CD4-positive, alpha-beta T cell treated with Interleukin-15 for 1 hour (primary cell): ENCODE data around the gene LKAAEAR1.
A peak's percentile ranks its signal among the peaks of the same experiment; 100 is the strongest.

Source experiments
- DNase-seq: peaks from one replicate; pipeline ENCODE4 v3.0.0-alpha.2; 2020

The LKAAEAR1 gene

GRCh38 chr20:64110411-64111068 lies 26.3 kb upstream of the LKAAEAR1 start:
- DNase-seq, result no peak

DNA sequence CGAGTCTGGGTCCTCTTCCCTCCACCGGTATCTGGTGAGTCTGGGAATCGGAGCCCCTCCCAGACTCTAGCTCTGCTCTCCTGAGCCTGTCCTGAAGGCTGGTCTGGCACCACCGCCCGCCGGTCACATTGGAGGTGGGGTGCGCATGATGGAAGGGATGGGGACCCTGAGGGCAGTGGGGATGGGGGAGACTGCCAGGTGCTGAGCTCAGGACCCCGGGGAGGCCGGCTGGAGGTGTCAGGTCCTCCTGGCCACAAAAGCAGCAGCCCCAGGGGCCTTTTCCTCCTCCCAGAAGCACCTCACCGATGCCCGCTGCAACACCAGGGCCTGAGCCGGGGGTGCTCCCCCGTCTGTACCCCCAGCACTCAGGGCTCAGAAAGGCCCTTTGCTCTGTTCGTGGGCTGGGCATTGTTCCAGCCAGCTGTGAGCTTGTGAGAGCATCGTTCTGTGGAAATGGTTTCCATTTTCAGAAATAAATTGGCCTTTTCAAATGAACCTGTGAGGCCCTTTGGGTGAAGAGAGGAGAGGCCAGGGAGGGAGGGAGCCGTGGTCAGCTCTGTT lies 25.7 kb upstream of the LKAAEAR1 start:
- DNase-seq, result no peak

GRCh38 chr20:64108731-64109681 lies 24.8 kb upstream of the LKAAEAR1 start:
- DNase-seq, result no peak

- no peak for DNase-seq
Measured at GRCh38 chr20:64107736-64108457, 23.7 kb upstream of the LKAAEAR1 start.

DNA sequence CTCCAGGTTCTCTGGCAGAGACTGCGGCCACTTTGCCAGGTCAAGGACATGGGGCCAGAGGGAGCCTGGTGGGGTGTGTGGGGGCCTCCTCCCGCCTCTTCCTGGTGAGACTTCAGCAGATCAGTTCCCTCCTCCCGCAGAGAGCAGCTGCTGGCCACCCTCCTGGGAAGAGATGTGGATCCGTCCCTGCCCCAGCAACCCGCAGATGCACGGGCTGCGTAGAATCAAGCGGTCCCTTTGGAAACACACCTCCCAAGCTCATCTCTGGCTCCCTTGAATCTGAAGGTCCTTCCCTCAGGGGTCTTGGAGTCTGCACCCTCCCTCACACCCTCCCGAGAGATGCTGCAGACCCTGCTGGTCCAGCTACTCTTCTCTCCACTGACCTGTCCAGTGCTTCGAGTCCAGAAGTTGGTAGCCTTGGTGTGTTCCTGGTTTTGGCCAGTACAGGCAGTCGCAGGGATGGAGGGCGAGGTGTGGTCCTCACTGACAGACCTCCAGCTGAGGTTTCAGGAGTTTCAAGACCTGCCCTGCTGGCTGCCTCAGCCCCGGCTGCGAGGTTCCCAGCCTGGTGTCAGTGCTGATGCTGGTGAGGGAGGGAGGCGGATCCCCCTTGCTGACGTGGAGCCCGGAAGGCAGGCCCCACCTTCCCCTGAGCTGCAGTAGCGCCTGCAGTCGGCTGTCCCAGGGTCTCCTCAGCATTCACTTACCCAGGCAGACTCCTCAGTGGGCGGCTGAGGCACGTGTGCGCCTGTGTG lies 23.0 kb upstream of the LKAAEAR1 start, which contains the start of gene NPBWR2:
Gene NPBWR2, minus strand, starts transcription at position 585 of the 755 bp plus-strand sequence. CDS start 734 bp downstream, outside the sequence.
- peak; percentile 31 for DNase-seq

GRCh38 chr20:64106435-64106961 lies 22.3 kb upstream of the LKAAEAR1 start:
- DNase-seq, result no peak

- no peak for DNase-seq
Measured at GRCh38 chr20:64105846-64106434, 21.7 kb upstream of the LKAAEAR1 start.

DNA sequence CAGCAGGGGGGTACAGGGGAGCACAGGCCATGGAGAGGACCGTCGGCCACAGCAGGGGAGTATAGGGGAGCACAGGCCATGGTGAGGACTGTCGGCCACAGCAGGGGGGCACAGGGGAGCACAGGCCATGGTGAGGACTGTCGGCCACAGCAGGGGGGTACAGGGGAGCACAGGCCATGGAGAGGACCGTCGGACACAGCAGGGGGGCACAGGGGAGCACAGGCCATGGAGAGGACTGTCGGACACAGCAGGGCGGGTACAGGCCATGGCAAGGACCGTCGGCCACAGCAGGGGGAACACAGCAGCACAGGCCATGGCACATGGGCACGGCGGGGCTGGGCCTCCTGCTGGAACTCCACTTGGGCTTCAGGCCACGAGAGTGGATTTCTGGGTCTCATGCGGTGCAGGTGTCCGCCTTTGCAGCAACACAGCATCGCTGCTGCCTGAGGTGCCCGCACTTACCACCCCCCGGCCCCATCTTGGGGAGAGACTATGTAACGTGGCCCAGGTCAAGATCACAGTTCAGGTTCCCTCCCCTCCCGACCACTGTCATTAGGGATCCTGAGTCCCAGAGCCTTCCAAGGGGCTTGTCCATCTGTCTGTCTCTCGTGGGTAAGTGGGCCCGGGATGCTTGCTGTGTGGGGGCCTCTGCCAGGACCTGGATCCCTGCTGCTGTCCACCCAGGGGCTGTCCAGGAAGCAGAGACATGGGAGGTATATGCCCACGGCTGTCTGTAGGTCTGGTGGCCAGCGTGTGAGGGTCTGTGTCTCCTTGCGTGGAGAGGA lies 20.7 kb upstream of the LKAAEAR1 start:
- no peak for DNase-seq

DNA sequence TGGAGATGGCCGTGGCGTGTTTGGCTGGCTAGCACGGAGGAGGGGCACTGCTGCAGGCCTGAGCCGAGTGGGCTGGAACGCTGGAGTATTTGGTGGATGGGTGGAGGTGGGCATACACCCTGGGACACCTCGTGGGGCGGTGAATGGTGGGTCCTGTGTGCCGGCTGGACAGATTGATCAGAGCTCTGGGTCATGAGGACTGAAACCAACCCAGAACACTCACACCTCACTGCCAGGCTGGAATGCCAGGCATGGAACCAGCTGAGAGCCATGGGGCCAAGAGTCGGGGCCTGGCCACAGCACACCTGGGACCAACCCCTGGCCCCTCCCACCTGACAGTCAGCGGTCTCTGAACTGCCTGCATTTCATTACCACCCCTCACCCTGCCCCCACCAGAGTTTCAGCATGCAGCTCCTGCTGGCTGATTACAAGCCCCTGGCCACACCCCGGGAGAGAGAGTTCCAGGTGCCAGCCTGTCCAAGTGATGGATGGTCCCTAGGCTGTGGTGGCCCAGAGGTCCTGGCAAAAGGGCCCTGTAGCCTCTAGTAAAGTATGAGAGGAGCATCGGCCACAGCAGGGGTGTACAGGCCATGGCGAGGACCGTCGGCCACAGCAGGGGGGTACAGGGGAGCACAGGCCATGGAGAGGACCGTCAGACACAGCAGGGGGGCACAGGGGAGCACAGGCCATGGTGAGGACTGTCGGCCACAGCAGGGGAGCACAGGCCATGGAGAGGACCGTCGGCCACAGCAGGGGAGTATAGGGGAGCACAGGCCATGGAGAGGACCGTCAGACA lies 19.9 kb upstream of the LKAAEAR1 start:
- peak; percentile 14 for DNase-seq

DNA sequence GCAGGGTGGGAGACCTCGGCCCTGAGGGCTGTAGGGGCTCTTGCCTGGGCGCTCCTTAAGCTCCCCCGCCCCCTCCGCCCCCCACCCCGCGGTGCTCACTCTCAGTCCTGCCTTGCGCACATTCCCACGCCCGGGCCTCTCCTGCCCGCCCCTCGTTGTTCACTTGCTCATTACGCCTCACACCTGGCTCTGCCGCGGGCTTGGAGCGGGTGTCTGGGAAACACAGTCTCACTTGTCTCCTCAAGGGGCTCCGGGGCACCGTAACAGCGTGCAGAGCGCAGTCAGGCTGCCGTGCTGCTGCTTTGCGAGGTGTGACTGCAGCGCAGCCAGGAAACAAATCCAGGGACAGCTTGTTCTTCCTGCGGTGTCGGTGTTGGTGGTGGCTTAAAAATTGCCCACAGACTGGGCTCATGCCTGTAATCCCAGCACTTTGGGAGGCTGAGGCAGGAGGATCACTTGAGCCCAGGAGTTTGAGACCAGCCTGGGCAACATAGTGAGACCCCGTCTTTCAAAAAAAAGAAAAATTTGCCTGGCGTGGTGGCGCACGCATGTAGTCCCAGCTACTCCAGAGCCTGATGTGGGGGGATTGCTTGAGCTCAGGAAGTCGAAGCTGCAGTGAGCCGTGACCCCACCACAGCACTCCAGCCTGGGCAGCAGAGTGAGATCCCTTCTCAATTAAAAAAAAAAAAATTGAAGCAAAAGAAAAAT lies 18.6 kb upstream of the LKAAEAR1 start:
- no peak for DNase-seq

- DNase-seq, result peak; percentile 63
Measured at GRCh38 chr20:64101731-64102621, 17.8 kb upstream of the LKAAEAR1 start.

DNA sequence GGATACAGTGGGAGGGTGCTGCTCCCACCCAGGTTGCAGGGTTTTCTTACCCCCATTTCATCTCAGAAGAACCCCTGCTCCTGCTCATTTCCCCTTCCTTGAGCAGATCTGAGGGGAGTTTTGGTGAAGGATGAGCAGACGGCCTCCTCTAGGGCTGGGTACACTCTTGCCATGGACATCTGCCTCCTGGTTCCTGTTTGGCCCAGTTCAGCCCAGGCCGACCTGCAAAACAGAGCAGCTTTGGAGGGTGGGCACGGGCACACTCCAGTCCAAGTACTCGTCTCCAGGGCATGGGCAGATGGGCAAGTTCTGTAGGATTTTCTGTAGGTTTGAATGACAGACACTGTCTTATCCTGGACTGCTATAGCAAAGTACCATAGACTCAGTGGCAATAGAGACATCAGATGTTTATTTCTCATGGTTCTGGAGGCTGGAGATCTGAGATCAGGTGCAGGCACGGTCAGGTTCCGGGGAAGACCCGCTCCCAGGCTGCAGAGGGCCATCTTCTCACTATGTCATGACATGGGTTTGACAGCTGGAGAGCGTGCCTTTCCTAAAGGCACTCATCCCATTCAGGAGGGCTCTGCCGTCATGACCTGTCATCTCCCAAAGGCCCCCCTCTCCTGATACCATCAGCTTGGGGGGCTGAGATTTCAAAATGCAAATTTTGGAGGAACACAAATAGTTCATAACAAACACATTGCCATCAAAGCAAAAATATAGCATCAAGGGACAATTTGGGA lies 16.9 kb upstream of the LKAAEAR1 start:
- DNase-seq, result no peak

- no peak for DNase-seq
Measured at GRCh38 chr20:64100566-64100888, 16.3 kb upstream of the LKAAEAR1 start.

DNA sequence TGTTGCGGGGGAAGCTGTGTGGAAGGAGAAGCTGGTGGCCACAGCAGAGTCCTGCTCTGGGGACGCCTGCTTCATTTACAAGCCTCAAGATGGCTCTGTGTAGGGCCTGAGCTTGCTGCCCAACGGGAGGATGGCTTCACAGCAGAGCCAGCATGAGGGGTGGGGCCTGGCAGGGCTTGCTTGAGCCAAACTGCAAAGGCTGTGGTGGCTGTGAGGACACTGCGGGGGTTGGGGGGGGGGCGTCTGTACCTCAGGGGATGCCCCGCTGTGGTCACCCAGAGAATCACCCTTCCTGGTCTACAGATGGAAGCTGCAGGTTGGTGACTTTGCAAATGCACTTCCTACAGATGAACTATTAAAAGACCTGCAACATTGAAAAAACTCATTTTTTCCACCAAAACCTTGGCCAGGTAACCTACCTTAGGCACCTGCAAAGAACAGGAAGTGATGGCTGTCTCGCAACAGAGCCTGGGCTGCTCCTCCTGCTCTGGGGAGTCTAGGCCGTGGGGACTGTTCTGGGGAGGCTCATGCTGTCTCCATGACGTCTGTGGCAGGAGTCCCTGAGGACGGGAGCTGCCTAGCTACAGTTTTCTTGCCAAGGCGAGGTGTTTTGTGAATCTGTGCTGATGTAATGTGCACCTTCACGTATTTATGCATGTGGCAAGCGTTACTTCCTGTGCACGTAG lies 15.8 kb upstream of the LKAAEAR1 start:
- peak; percentile 74 for DNase-seq

GRCh38 chr20:64099086-64099786 lies 15.0 kb upstream of the LKAAEAR1 start:
- DNase-seq, result no peak

DNA sequence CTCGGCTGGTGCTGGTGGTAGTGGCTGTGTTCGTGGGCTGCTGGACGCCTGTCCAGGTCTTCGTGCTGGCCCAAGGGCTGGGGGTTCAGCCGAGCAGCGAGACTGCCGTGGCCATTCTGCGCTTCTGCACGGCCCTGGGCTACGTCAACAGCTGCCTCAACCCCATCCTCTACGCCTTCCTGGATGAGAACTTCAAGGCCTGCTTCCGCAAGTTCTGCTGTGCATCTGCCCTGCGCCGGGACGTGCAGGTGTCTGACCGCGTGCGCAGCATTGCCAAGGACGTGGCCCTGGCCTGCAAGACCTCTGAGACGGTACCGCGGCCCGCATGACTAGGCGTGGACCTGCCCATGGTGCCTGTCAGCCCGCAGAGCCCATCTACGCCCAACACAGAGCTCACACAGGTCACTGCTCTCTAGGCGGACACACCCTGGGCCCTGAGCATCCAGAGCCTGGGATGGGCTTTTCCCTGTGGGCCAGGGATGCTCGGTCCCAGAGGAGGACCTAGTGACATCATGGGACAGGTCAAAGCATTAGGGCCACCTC lies 14.3 kb upstream of the LKAAEAR1 start:
- no peak for DNase-seq
